ENCODE results near the gene MCF2L. TPM values are rescaled to one million over a fixed set of nuclear protein-coding genes. Genes with fewer than 3 reads are reported as not detected.

The MCF2L gene
- total RNA-seq, 4 donors from 2014 or later: 18.3 to 52.6 (median 29.9) TPM

DNA sequence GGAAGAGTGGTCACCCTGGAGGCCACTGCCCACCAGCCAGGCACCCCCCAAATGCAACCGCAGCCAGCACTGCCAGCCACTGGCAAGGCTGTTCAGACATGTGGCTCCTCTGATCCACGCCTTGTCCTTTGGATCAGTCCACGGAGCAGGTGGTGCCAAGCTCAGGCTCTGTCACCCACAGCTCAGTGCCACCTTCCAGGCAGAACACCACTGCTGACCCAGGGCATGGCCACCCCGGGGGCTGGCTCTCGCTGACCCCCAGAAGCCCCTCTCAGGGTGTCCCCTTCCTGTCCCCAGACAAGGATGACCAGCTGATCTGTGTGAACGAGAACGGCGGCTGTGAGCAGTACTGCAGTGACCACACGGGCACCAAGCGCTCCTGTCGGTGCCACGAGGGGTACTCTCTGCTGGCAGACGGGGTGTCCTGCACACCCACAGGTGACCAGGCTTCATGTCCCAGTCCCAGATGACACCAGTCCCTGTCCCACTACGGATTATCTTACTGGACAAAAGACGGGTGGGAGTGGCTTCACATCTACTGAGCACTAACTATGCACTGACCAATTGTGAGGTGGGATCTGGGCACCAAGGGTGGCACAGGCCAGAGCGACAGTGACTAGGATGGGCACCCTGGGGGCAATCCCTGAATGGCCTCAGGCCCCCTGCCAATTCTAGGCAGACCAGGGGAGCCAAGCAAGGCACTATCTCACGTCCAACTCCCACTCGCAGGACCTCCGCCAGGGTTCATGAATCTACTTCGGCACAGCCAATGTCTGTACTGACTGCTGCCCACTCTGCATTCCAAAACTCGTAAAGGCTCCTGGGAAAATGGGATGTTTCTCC lies 146.6 kb downstream of the MCF2L start:
- Histone ChIP-seq H3K36me3 (no peaks in the 10 kb centered on the region), H3K4me3 (no peak overlapping the region), H3K9me3 (no peaks in the 10 kb centered on the region), H3K27me3 (peaks cover 48% of the 10 kb centered on the region), H3K27ac (no peak overlapping the region), H3K4me1 (peaks cover 0 to 5% (median 4%) of the 10 kb centered on the region in 3 donors)
- ATAC-seq: no peak
- 87 to 100% methylated on average over 2 to 3 of the region's 21 CpGs for WGBS, 2 donors (ENCODE audit: low coverage in 1 of 2)
- TF ChIP-seq, protein P1, sequence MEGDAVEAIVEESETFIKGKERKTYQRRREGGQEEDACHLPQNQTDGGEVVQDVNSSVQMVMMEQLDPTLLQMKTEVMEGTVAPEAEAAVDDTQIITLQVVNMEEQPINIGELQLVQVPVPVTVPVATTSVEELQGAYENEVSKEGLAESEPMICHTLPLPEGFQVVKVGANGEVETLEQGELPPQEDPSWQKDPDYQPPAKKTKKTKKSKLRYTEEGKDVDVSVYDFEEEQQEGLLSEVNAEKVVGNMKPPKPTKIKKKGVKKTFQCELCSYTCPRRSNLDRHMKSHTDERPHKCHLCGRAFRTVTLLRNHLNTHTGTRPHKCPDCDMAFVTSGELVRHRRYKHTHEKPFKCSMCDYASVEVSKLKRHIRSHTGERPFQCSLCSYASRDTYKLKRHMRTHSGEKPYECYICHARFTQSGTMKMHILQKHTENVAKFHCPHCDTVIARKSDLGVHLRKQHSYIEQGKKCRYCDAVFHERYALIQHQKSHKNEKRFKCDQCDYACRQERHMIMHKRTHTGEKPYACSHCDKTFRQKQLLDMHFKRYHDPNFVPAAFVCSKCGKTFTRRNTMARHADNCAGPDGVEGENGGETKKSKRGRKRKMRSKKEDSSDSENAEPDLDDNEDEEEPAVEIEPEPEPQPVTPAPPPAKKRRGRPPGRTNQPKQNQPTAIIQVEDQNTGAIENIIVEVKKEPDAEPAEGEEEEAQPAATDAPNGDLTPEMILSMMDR (IDR thresholded peaks at IDR 0.05): no peak
- no peak for TF ChIP-seq POLR2AphosphoS5 (IDR thresholded peaks at IDR 0.05)
- TF ChIP-seq POLR2A (IDR thresholded peaks at IDR 0.05): no peak
- no peak for TF ChIP-seq EP300 (IDR thresholded peaks at IDR 0.05)

DNA sequence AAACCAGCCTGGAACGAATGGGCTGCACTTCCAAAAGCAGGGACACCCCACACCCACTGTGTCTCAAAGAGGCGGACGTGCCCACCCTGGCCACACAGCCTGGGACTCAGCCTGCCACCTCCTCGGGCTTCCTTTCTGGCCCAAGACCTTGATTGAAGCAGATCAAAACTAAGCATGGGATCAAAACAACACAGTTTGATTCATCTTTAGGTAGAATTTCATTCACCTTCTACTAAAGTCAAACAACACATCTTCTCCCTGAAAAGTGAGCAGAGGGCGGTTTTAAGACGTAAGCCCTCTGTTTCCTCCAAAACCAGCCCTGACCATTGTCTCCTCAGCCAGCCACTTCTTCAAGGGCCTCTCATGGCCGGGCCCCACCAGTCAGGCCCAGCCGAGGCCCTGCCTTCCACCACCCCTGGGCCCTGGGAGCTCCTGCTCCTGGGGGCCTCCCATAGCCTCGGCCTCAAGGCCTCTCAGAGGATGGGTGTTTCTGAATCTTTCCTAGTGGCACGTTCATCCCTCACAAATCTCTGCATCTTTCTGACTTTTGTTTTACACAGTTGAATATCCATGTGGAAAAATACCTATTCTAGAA lies 147.3 kb downstream of the MCF2L start:
- TF ChIP-seq EP300 (IDR thresholded peaks at IDR 0.05) (no peak), POLR2AphosphoS5 (IDR thresholded peaks at IDR 0.05) (no peak), POLR2A (IDR thresholded peaks at IDR 0.05) (no peak)
- TF ChIP-seq, protein P1 (IDR thresholded peaks at IDR 0.05): no peak
- Histone ChIP-seq H3K4me1 (no peaks in the 10 kb centered on the region), H3K27me3 (peaks cover 44% of the 10 kb centered on the region), H3K27ac (no peak overlapping the region), H3K4me3 (no peak overlapping the region), H3K9me3 (no peaks in the 10 kb centered on the region), H3K36me3 (no peaks in the 10 kb centered on the region)
- no peak for ATAC-seq
- 67% methylated on average over 3 of the region's 10 CpGs; no CpG with 5 or more reads in 1 of the 2 donors for WGBS, 2 donors (ENCODE audit: low coverage in 1 of 2)

DNA sequence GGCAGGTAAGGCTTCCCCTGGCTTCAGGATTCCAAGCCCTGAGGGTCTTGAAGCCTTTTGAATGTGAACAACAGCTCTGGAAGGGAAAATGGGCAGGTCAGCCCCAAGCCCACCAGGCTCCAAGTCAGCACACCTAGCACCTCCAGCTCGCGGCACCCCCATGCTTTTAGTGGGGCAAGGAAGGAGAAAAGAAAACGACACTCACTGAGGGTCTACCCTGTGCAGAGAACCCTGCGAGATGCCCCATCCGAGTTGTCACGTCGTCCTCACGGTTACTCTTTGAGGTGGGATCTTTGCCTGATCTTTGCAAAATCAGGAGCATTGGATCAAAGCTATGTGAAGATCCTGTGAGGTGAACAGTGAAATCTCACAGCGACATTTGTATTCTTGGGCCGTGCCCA lies 147.9 kb downstream of the MCF2L start:
- TF ChIP-seq POLR2AphosphoS5 (IDR thresholded peaks at IDR 0.05) (no peak), POLR2A (IDR thresholded peaks at IDR 0.05) (no peak), EP300 (IDR thresholded peaks at IDR 0.05) (no peak)
- TF ChIP-seq, protein P1 (IDR thresholded peaks at IDR 0.05): no peak
- no peaks in the 10 kb centered on the region for H3K36me3 ChIP-seq
- ATAC-seq: no peak
- H3K27ac ChIP-seq: no peak overlapping the region
- peaks cover 0 to 3% (median 0%) of the 10 kb centered on the region in 3 donors for H3K4me1 ChIP-seq
- no peaks in the 10 kb centered on the region for H3K9me3 ChIP-seq
- no peak overlapping the region for H3K4me3 ChIP-seq
- H3K27me3 ChIP-seq: peaks cover 42% of the 10 kb centered on the region
- 80 to 89% methylated on average over 2 to 10 of the region's 10 CpGs for WGBS, 2 donors (ENCODE audit: low coverage in 1 of 2)

DNA sequence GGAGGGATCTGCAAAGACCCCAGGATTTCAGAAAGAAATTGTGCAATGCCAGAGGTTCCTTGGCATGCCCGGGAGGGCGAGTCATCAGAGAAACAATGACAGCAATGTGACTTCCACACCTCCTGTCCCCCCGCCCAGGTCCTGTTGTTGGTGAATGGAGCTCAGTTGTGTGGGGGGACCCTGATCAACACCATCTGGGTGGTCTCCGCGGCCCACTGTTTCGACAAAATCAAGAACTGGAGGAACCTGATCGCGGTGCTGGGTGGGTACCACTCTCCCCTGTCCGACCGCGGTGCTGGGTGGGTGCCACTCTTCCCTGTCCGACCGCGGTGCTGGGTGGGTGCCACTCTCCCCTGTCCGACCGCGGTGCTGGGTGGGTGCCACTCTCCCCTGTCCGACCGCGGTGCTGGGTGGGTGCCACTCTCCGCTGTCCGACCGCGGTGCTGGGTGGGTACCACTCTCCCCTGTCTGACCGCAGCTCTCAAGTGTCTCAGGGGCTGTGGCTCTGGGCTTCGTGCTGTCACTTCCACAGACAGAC lies 148.4 kb downstream of the MCF2L start:
- Histone ChIP-seq H3K9me3 (no peaks in the 10 kb centered on the region), H3K27me3 (peaks cover 37% of the 10 kb centered on the region), H3K27ac (no peak overlapping the region), H3K36me3 (no peaks in the 10 kb centered on the region), H3K4me1 (peaks cover 0 to 7% (median 0%) of the 10 kb centered on the region in 3 donors), H3K4me3 (no peak overlapping the region)
- ATAC-seq: no peak
- TF ChIP-seq, protein P1 (IDR thresholded peaks at IDR 0.05): no peak
- TF ChIP-seq EP300 (IDR thresholded peaks at IDR 0.05) (no peak), POLR2AphosphoS5 (IDR thresholded peaks at IDR 0.05) (no peak), POLR2A (IDR thresholded peaks at IDR 0.05) (no peak)
- 60 to 91% methylated on average over 2 to 8 of the region's 26 CpGs for WGBS, 2 donors (ENCODE audit: low coverage in 1 of 2)
